Smooth muscle cell (in vitro differentiated cells): ENCODE data around the gene SIK1. TPM values are rescaled to one million over a fixed set of nuclear protein-coding genes. Genes with fewer than 3 reads are reported as not detected.

Experiments used
- DNase-seq: peaks from one replicate; lab custom pipeline; 2025; ENCODE audit not compliant: unreplicated experiment; lab: John Stamatoyannopoulos, UW
- H2AFZ ChIP-seq: fragments of 200-600 bp; sonication (generic); 2 replicates; pipeline ENCODE4 v1.6.0; 2016; ENCODE audit warnings: antibody characterized with exemption, low read depth, mild to moderate bottlenecking
- H3F3A ChIP-seq: fragments of 200-600 bp; sonication (generic); 2 replicates; pipeline ENCODE4 v1.6.0; 2017; ENCODE audit warnings: antibody characterized with exemption, low read depth
- H3K27ac ChIP-seq: fragments of 200-600 bp; sonication (generic); 2 replicates; pipeline ENCODE4 v1.5.1; 2016; ENCODE audit warnings: low read depth, mild to moderate bottlenecking
- H3K27me3 ChIP-seq: fragments of 200-600 bp; sonication (generic); 2 replicates; pipeline ENCODE4 v1.6.1; 2016; ENCODE audit warnings: low read depth, mild to moderate bottlenecking
- H3K36me3 ChIP-seq: fragments of 200-600 bp; sonication (generic); 2 replicates; pipeline ENCODE4 v1.5.1; 2016; ENCODE audit warnings: low read depth
- H3K4me1 ChIP-seq: fragments of 200-600 bp; sonication (generic); 2 replicates; pipeline ENCODE4 v1.5.1; 2016; ENCODE audit warnings: low read depth
- H3K4me2 ChIP-seq: fragments of 200-600 bp; sonication (generic); 2 replicates; pipeline ENCODE4 v1.6.0; 2016; ENCODE audit warnings: mild to moderate bottlenecking
- H3K4me3 ChIP-seq: fragments of 200-600 bp; sonication (generic); 2 replicates; pipeline ENCODE4 v1.5.1; 2016; ENCODE audit warnings: mild to moderate bottlenecking
- H3K79me2 ChIP-seq: fragments of 200-600 bp; sonication (generic); 2 replicates; pipeline ENCODE4 v1.6.0; 2016; ENCODE audit warnings: low read depth, mild to moderate bottlenecking
- H3K9ac ChIP-seq: fragments of 200-600 bp; sonication (generic); 2 replicates; pipeline ENCODE4 v1.6.0; 2016; ENCODE audit warnings: low read depth
- H3K9me3 ChIP-seq: fragments of 200-600 bp; sonication (generic); replicated peaks from 2 replicates; pipeline ENCODE4 v1.5.1; 2016; ENCODE audit warnings: low read depth
- H4K20me1 ChIP-seq: fragments of 200-600 bp; sonication (generic); 2 replicates; pipeline ENCODE4 v1.6.0; 2016; ENCODE audit warnings: low read depth
- CTCF ChIP-seq: fragments of 200-600 bp; sonication (generic); IDR thresholded peaks from 2 replicates; pipeline ENCODE4 v1.5.1; 2017; ENCODE audit warnings: borderline replicate concordance, mild to moderate bottlenecking, antibody characterized with exemption; ENCODE audit not compliant: insufficient read depth, poor library complexity, severe bottlenecking
- WGBS: methylation state at CpG from one replicate; pipeline ENCODE4 v1.1.7; 2016; ENCODE audit warnings: low lambda C conversion rate; 5-methylcytosine and 5-hydroxymethylcytosine counted together
- polyA plus RNA-seq: library from polyadenylated mRNA; unstranded; fragments of >200 nt; fragmentation: Nextera tagmentation; extraction: Ambion mirVana; gene quantifications from 2 replicates; pipeline ENCODE4 v1.2.1, GENCODE V29; 2016
- total RNA-seq: library from RNA; depleted of rRNA; stranded (reverse); fragments of >200 nt; gene quantifications from 2 replicates; pipeline ENCODE4 v1.2.3, GENCODE V29; 2014

The SIK1 gene
- total and polyA plus RNA-seq, 2 experiments from 2014 or later, result 3.9 to 18.2 TPM

- no peaks in the 10 kb centered on the region for H3K79me2 ChIP-seq
- no peaks in the 10 kb centered on the region for H4K20me1 ChIP-seq
- H3K4me2 ChIP-seq, result no peak overlapping the region
- no peak for DNase-seq
- TF ChIP-seq CTCF, result no peak
- H3F3A ChIP-seq, result peaks cover 4% of the 10 kb centered on the region
- H3K4me3 ChIP-seq, result no peak overlapping the region
- no peak overlapping the region for H2AFZ ChIP-seq
- no peaks in the 10 kb centered on the region for H3K9me3 ChIP-seq
- peaks cover 6% of the 10 kb centered on the region for H3K4me1 ChIP-seq
- H3K27ac ChIP-seq, result no peak overlapping the region
- WGBS, result 95% methylated on average over 16 of the region's 16 CpGs
- H3K27me3 ChIP-seq, result no peaks in the 10 kb centered on the region
- no peaks in the 10 kb centered on the region for H3K36me3 ChIP-seq
- H3K9ac ChIP-seq, result no peak overlapping the region
These were observed 52.6 kb downstream of the SIK1 start for GRCh38 chr21:43374228-43374885.

GRCh38 chr21:43373362-43374227, 53.3 kb downstream of the SIK1 start:
- Histone ChIP-seq H3K36me3 (no peaks in the 10 kb centered on the region), H3K4me1 (peaks cover 6% of the 10 kb centered on the region), H3K27ac (peak overlapping the region; percentile 35), H3K9me3 (no peaks in the 10 kb centered on the region), H3K9ac (no peak overlapping the region), H3F3A (peaks cover 4% of the 10 kb centered on the region), H3K4me3 (no peak overlapping the region), H2AFZ (no peak overlapping the region), H3K27me3 (no peaks in the 10 kb centered on the region), H3K4me2 (no peak overlapping the region), H3K79me2 (no peaks in the 10 kb centered on the region), H4K20me1 (no peaks in the 10 kb centered on the region)
- whole genome bisulfite sequencing, result 90% methylated on average over 21 of the region's 21 CpGs
- no peak for TF ChIP-seq CTCF
- DNase-seq, result no peak

GRCh38 chr21:43372663-43373361, 54.1 kb downstream of the SIK1 start:
- no peak overlapping the region for H3K9ac ChIP-seq
- 78% methylated on average over 24 of the region's 26 CpGs for WGBS
- peaks cover 6% of the 10 kb centered on the region for H3K4me1 ChIP-seq
- no peaks in the 10 kb centered on the region for H3K9me3 ChIP-seq
- H3K27me3 ChIP-seq, result no peaks in the 10 kb centered on the region
- no peak overlapping the region for H2AFZ ChIP-seq
- no peak overlapping the region for H3K4me2 ChIP-seq
- H4K20me1 ChIP-seq, result no peaks in the 10 kb centered on the region
- H3K79me2 ChIP-seq, result no peaks in the 10 kb centered on the region
- TF ChIP-seq CTCF, result no peak
- H3F3A ChIP-seq, result peaks cover 4% of the 10 kb centered on the region
- no peak for DNase-seq
- H3K4me3 ChIP-seq, result no peak overlapping the region
- no peaks in the 10 kb centered on the region for H3K36me3 ChIP-seq
- H3K27ac ChIP-seq, result peak overlapping the region; percentile 35
